HG03571 (cell line): ENCODE data around the gene PKP3.
"Not testable (repeated sequence)": the region's sequence is repeated elsewhere in the genome, so short reads cannot be mapped to it uniquely, and the experiment has no call there.

ENCODE experiments used
- ATAC-seq: cut with Tn5 transposase; IDR thresholded peaks from one replicate; pipeline ENCODE4 v1.9.1; 2021; ENCODE audit not compliant: unreplicated experiment

PKP3 gene

GRCh38 chr11:420911-421321 lies 26.9 kb downstream of the PKP3 start:
- ATAC-seq, result no peak

- no peak for ATAC-seq
Observed at GRCh38 chr11:422249-422656, 28.2 kb downstream of the PKP3 start.

DNA sequence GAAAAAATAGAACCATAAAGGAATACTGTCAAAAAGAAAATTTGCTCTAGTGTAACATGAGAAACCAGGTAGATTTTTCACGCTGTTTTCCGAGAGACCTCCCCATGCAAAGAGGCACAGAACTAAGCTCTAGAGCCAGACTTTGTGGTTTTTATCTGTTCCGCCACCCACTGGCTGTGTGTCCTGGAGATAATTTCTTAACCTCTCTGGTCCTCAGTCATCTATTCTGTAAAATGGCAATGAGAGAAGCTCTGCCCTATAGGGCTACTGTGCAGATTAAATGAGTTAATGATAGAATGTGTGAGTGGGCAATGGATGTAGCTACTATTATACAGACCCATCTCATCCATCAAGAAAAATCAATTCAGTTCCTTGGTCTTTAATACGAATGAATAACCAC lies 30.2 kb downstream of the PKP3 start:
- ATAC-seq, result no peak

GRCh38 chr11:424766-425165 lies 30.8 kb downstream of the PKP3 start:
- not testable (repeated sequence) for ATAC-seq

DNA sequence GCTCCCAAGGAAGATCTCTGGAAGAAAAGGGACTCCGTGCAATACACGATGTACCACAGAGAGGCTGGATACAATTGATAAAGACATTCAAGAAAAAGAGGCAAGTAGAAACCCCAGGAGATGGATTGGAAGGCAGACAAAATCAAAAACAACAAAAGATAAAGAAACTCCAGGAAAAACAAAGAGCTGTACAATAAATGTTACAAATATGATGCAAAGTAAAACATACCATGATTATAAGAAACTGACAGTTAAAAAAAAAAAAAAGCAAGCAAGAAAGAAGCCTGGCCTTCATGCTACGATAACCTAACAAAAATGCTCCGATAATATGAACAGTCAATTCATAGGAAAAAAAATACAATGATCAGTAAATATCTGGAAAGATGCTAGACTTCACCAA lies 31.3 kb downstream of the PKP3 start:
- no peak for ATAC-seq

DNA sequence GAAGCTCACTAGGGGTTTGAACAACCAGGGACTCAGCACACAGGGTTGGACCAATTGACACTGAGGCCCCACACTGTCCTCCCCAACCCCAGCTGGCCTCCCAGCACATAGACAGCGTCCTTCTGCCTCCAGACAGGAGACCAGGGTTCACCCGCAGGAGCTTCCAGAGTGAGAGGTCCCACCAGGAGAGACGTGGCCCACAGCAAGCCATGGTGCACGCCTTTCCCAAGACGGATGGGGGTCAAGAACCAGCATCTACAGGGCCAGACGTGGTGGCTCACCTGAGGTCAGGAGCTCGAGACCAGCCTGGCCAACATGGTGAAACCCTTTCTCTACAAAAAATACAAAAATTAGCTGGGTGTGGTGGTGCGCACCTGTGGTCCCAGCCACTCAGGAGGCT lies 32.8 kb downstream of the PKP3 start:
- no peak for ATAC-seq

- ATAC-seq, result no peak
Observed at GRCh38 chr11:428295-428694, 34.3 kb downstream of the PKP3 start.

DNA sequence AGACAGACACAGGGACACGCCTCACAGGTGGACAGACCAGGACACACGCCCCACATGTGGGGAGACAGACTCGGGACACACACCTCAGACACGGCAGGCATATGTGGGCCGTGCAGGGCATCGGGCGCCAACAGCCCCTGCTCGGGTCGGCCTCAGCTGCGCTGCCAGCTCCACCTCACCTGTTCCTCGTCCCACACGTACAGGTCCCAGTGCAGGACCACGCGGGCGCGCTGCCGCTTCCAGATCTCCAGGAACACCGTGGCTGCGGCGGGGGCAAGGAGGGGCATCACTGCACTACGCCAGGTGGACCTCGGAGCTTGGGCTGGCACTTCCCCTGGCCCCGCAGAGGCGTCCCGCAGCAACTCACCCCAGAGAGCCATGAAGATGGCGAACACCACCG lies 35.4 kb downstream of the PKP3 start:
- ATAC-seq, result no peak

DNA sequence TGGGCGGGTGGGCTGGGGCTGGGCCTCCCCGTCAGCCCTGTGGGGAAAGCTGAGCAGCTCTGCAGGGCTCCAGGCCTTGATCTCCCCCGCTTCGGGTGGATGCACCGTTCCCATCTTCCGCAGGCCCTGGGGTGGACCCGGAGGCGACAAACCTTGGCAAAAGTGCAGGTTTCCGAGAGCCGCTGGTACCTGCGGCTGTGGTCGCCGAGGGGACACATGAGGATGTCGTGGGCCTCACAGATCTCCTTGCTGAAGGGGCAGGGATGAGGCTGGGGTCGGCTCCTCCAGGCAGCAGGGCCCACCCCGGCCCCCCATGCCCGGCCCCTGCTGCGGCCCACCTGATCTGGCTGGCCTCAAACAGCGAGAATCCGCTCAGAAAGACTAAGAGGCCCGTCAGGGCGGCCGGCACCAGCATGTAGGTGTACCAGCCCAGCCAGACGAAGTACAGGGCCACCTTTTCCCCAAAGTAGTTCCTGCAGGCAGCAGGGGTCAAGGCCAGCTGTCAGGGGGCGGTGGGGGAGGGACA lies 36.0 kb downstream of the PKP3 start:
- ATAC-seq, result no peak

GRCh38 chr11:431921-432320 lies 37.9 kb downstream of the PKP3 start:
- no peak for ATAC-seq

DNA sequence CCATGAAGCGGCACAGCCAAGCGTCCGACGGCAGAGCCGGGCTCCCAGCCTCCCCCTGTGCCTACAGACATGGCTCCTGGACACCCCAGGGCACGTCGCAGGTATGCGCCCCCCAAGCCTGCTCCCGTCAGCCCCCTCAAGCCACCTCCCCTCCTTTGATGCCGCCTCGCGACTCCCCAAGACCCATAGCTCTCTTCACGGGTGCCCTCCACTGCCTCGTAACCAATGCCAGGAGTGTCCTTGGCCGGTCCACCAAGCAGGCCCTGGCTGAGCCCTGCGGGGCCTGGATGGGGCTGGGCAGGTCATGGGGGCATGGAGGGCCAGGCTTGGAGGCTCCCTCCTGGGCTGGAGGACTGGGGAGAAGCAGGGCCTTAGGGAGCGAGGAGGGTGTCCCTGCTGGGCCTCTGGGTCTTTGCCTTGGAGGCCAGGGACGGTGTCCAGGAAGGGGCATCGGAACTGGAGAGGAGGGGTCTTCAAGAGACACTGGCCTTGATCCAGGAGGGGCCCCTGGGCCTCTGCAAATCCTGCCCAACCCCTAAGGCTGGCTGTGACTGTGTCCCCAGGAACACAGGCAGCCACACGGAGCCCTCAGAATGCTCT lies 38.6 kb downstream of the PKP3 start:
- ATAC-seq, result no peak

DNA sequence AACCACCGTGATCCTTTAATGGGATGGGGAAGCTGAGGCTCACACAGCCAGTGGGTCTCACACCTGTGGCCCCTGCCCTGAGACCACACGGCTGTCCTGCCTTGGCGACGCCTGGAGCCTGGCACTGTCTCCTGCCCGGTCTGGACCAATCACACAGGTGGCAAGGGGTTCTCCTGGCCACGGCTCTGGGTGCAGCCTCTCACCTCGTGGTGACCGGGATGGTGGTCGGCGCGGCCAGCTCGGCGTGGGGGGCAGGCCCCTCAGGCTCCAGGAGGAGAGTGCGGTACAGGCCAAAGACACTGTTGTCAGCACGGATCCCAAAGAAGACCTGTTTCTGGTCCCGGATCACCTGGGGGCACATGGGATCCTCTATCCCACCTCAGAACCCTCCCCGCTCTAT lies 39.1 kb downstream of the PKP3 start:
- ATAC-seq, result no peak

GRCh38 chr11:433641-434040 lies 39.6 kb downstream of the PKP3 start:
- ATAC-seq, result no peak

- no peak for ATAC-seq
Observed at GRCh38 chr11:434496-434895, 40.5 kb downstream of the PKP3 start.

GRCh38 chr11:434999-435740 lies 41.2 kb downstream of the PKP3 start:
- ATAC-seq, result not testable (repeated sequence)

DNA sequence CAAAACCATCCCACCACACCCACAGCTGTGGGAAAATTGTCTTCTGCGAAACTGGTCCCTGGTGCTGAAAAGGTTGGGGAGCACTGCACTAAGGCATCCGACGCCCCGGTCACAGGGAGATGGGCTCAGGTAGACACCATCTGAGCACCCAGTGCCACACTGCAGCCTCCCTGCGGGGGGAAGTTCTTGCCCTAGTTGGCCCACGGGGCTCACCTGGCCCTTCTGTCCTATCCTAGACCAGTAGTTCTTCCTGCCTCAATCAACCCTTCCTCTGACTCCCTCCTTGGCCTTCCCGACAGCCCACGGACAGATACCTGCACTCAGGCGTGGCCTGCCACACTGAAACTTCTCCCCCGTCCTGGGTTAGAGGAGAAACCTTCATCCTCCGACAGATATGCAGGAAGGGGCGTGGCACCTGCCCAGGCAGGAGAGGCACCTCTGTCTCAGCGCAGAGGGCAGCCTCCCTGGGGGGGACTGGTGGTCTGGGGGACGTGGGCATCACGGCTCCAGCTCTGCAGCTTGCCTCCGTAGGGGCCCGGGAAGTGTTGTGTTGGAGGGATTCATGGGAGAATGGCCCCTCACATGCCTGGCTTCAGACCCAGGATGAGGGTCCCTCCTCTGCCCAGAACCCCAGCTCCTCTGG lies 43.3 kb downstream of the PKP3 start:
- ATAC-seq, result no peak

- ATAC-seq, result no peak
Observed at GRCh38 chr11:438101-438844, 44.3 kb downstream of the PKP3 start.

DNA sequence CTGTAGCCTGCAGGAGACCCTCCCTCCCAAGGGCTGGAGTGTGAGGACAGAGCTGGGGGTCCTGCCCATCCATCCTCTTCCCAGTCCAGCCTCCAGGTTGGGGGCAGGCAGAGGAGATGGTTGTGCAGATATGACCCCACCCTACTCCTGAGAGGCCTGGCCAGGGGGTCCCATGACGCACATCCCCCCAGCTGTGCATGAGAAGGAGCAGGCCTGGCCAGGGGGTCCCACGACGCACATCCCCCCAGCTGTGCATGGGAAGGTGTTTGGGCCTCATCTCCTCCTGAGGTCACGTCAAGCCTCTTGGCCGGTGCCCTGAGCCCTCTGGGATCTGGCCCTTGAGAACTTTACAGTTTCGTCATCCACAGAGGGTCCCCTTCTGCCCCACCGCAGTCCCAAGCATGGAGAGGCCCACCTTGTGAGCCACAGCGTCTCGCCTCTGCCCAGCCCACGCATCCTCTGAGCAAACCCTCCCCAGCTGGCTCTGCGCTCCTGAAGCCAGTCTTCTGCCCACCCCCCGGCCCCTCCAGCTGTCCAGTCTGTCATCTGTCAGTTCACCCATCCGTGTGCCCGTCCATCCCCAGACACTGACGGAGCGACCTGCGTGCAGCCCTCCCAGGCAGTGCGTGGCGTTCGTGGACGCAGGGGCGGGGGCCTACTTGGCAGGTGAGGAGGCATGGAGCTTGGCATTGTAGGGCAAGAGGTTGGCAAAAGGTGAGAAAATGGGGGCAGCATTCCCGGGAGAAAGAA lies 45.5 kb downstream of the PKP3 start:
- ATAC-seq, result no peak

DNA sequence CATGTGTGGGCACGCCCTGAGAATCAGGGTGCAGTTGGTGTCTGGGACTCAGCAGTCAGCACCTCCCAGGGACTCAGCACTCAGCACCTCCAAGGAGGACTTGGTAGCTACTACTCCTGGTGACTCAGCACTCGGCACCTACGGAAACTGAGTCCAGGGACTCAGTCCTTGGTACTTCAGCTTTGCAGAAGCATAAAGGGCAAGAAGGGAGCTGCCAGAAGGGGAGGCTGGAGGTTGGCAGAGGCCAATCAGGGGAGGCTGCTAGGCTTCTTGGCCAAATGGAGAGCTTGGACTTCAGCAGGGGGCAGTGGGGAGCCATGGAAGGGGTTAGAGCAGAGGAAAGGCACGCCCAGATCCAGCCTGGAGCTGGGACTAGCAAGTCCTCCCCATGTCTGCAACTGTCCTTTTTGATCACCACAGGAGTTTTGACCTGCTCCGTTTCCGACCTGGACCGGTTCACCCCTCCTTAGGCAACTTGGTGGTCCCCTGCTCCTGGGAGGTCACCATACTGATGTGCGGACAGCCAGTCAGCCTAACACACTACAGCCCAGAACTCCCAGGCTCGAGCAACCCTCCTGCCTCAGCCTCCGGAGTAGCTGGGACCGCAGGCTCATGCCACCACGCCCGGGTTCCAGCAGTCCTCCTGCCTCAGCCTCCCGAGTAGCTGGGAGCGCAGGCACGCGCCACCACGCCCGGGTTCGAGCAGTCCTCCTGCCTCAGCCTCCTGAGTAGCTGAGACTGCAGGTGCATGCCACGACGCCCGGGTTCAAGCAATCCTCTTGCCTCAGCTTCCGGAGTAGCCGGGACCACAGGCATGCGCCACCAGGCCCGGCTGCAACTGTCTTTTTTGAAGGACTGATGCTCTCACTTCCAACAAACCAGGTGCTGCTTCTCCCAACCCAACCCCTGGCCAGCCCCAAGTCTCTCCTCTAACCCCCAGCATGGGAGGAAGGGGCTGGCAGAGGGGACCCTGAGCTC lies 46.3 kb downstream of the PKP3 start:
- ATAC-seq, result no peak

DNA sequence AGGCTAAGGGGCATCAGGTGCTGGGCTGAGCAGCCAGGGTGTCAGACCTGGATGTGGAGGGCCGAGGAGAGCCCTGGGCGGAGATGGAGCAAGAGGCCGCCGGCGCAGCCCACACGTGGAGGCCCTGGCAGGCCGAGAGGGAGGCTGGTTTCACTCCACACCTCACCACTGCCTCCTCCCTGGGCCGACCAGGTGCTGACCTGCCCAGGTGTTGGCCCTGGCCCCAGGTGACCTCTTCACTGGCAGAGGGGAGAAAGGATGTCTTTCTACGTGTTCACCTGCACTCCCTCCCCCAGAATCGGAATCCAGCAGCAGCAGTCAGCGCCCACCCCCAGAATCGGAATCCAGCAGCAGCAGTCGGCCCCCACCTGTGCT lies 47.0 kb downstream of the PKP3 start:
- ATAC-seq, result no peak
